ENCODE measurements around the gene TMEM117.

TMEM117 gene

DNA sequence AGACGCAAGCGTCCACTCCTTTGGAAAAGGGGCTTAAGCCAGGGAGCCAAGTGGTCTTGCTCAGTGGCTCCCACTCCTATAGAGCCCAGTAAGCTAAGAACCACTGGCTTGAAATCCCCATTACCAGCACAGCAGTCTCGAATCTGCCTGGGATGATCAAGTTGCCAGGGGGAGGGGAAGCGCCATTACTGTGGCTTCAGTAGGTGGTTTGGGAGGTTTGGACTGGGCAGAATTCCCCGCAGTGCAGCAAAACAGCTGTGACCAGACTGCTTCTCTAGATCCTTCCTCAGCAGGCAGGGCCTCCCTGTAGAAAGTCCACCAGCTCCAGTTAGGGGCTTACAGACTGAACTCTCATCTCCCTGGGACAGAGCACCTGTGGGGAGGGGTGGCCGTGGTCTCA, 115.4 kb downstream of the TMEM117 start:
- TF ChIP-seq, protein P1, sequence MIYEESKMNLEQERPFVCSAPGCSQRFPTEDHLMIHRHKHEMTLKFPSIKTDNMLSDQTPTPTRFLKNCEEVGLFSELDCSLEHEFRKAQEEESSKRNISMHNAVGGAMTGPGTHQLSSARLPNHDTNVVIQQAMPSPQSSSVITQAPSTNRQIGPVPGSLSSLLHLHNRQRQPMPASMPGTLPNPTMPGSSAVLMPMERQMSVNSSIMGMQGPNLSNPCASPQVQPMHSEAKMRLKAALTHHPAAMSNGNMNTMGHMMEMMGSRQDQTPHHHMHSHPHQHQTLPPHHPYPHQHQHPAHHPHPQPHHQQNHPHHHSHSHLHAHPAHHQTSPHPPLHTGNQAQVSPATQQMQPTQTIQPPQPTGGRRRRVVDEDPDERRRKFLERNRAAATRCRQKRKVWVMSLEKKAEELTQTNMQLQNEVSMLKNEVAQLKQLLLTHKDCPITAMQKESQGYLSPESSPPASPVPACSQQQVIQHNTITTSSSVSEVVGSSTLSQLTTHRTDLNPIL (CRISPR knock-in tag; IDR thresholded peaks at IDR 0.05; ENCODE audit: low read depth): no peak
- no peak for TF ChIP-seq PPARA (CRISPR knock-in tag; IDR thresholded peaks at IDR 0.05; ENCODE audit: borderline replicate concordance)
- no peak for TF ChIP-seq BACH2 (CRISPR knock-in tag; IDR thresholded peaks at IDR 0.05; ENCODE audit: borderline replicate concordance)
- no peak for TF ChIP-seq ARNTL (CRISPR knock-in tag; IDR thresholded peaks at IDR 0.05; ENCODE audit: borderline replicate concordance, low read depth)
- TF ChIP-seq ISL1 (CRISPR knock-in tag; IDR thresholded peaks at IDR 0.05): no peak
- no peak for TF ChIP-seq ZFP30 (CRISPR knock-in tag; IDR thresholded peaks at IDR 0.05)
- no peak for TF ChIP-seq ZFP3 (CRISPR knock-in tag; IDR thresholded peaks at IDR 0.05)
- TF ChIP-seq, protein P2, sequence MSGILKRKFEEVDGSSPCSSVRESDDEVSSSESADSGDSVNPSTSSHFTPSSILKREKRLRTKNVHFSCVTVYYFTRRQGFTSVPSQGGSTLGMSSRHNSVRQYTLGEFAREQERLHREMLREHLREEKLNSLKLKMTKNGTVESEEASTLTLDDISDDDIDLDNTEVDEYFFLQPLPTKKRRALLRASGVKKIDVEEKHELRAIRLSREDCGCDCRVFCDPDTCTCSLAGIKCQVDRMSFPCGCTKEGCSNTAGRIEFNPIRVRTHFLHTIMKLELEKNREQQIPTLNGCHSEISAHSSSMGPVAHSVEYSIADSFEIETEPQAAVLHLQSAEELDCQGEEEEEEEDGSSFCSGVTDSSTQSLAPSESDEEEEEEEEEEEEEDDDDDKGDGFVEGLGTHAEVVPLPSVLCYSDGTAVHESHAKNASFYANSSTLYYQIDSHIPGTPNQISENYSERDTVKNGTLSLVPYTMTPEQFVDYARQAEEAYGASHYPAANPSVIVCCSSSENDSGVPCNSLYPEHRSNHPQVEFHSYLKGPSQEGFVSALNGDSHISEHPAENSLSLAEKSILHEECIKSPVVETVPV (CRISPR knock-in tag; IDR thresholded peaks at IDR 0.05): no peak
- no peak for TF ChIP-seq ESRRG (CRISPR knock-in tag; IDR thresholded peaks at IDR 0.05)
- no peak for TF ChIP-seq TCF4 (CRISPR knock-in tag; IDR thresholded peaks at IDR 0.05; ENCODE audit: borderline replicate concordance)
- TF ChIP-seq SNAI2 (CRISPR knock-in tag; IDR thresholded peaks at IDR 0.05): no peak
- no peak for TF ChIP-seq POU6F1 (CRISPR knock-in tag; IDR thresholded peaks at IDR 0.05; ENCODE audit: borderline replicate concordance, low read depth)
- TF ChIP-seq TOX (CRISPR knock-in tag; IDR thresholded peaks at IDR 0.05; ENCODE audit: borderline replicate concordance): no peak
- TF ChIP-seq GLIS3 (CRISPR knock-in tag; IDR thresholded peaks at IDR 0.05): no peak
- no peak for TF ChIP-seq ZNF565 (CRISPR knock-in tag; conservative IDR thresholded peaks at IDR 0.05; ENCODE audit: low read depth)
- no peak for TF ChIP-seq OSR1 (CRISPR knock-in tag; IDR thresholded peaks at IDR 0.05)
- TF ChIP-seq RARB (CRISPR knock-in tag; IDR thresholded peaks at IDR 0.05): no peak
- TF ChIP-seq ZNF70 (CRISPR knock-in tag; IDR thresholded peaks at IDR 0.05): no peak
- TF ChIP-seq ZC3H10 (CRISPR knock-in tag; IDR thresholded peaks at IDR 0.05): no peak
- no peak for ATAC-seq

GRCh38 chr12:43957732-43958372, 122.0 kb downstream of the TMEM117 start:
- no peak for TF ChIP-seq TOX (CRISPR knock-in tag; IDR thresholded peaks at IDR 0.05; ENCODE audit: borderline replicate concordance)
- no peak for TF ChIP-seq ZFP3 (CRISPR knock-in tag; IDR thresholded peaks at IDR 0.05)
- TF ChIP-seq BACH2 (CRISPR knock-in tag; IDR thresholded peaks at IDR 0.05; ENCODE audit: borderline replicate concordance): no peak
- TF ChIP-seq TSHZ2 (CRISPR knock-in tag; IDR thresholded peaks at IDR 0.05): no peak
- TF ChIP-seq ZNF70 (CRISPR knock-in tag; IDR thresholded peaks at IDR 0.05): peak; percentile 82
- peak; percentile 95 for ATAC-seq

- ATAC-seq: no peak
- TF ChIP-seq TCF4 (CRISPR knock-in tag; IDR thresholded peaks at IDR 0.05; ENCODE audit: borderline replicate concordance): no peak
- TF ChIP-seq ZNF8 (CRISPR knock-in tag; IDR thresholded peaks at IDR 0.05): no peak
- TF ChIP-seq TOX (CRISPR knock-in tag; IDR thresholded peaks at IDR 0.05; ENCODE audit: borderline replicate concordance): no peak
- no peak for TF ChIP-seq GLIS3 (CRISPR knock-in tag; IDR thresholded peaks at IDR 0.05)
- TF ChIP-seq SNAI2 (CRISPR knock-in tag; IDR thresholded peaks at IDR 0.05): no peak
- TF ChIP-seq PPARA (CRISPR knock-in tag; IDR thresholded peaks at IDR 0.05; ENCODE audit: borderline replicate concordance): no peak
- no peak for TF ChIP-seq OSR1 (CRISPR knock-in tag; IDR thresholded peaks at IDR 0.05)
- no peak for TF ChIP-seq ZFP30 (CRISPR knock-in tag; IDR thresholded peaks at IDR 0.05)
- no peak for TF ChIP-seq ARNTL (CRISPR knock-in tag; IDR thresholded peaks at IDR 0.05; ENCODE audit: borderline replicate concordance, low read depth)
- TF ChIP-seq, protein P1 (CRISPR knock-in tag; IDR thresholded peaks at IDR 0.05; ENCODE audit: low read depth): no peak
- no peak for TF ChIP-seq ISL1 (CRISPR knock-in tag; IDR thresholded peaks at IDR 0.05)
- no peak for TF ChIP-seq ZC3H10 (CRISPR knock-in tag; IDR thresholded peaks at IDR 0.05)
- TF ChIP-seq ZNF70 (CRISPR knock-in tag; IDR thresholded peaks at IDR 0.05): no peak
These were observed 128.2 kb downstream of the TMEM117 start for GRCh38 chr12:43964033-43964432.

Measured in SK-N-SH treated with all-trans-retinoic acid at 6 μM for 48 hours (cell line).